ENCODE measurements around the gene PCDHGB5.
"Not testable (repeated sequence)": the region's sequence is repeated elsewhere in the genome, so short reads cannot be mapped to it uniquely, and the experiment has no call there.

PCDHGB5 gene

GRCh38 chr5:141407790-141408505 is 10.2 kb downstream of the PCDHGB5 start, which contains the start of gene PCDHGB6:
TSS of gene PCDHGB6 (plus strand) at chr5:141408021. CDS start at chr5:141408203, 182 bp downstream.
- DNase-seq (ENCODE audit: low read depth), result peak; percentile 67
- peak; percentile 56 for TF ChIP-seq CTCF (IDR thresholded peaks at IDR 0.05; ENCODE audit: low read length, missing control alignments)
- H3K4me3 ChIP-seq (replicated peaks; ENCODE audit: low read depth, low read length), result peak within 1 kb of the TSS; percentile 38

- no peak overlapping the region for H3K4me3 ChIP-seq (replicated peaks; ENCODE audit: low read depth, low read length)
- TF ChIP-seq CTCF (IDR thresholded peaks at IDR 0.05; ENCODE audit: low read length, missing control alignments), result no peak
- DNase-seq (ENCODE audit: low read depth), result no peak
Observed at GRCh38 chr5:141409598-141410306, 12.0 kb downstream of the PCDHGB5 start.

GRCh38 chr5:141411575-141411974 is 13.8 kb downstream of the PCDHGB5 start:
- no peak overlapping the region for H3K4me3 ChIP-seq (replicated peaks; ENCODE audit: low read depth, low read length)
- no peak for TF ChIP-seq CTCF (IDR thresholded peaks at IDR 0.05; ENCODE audit: low read length, missing control alignments)
- no peak for DNase-seq (ENCODE audit: low read depth)

DNA sequence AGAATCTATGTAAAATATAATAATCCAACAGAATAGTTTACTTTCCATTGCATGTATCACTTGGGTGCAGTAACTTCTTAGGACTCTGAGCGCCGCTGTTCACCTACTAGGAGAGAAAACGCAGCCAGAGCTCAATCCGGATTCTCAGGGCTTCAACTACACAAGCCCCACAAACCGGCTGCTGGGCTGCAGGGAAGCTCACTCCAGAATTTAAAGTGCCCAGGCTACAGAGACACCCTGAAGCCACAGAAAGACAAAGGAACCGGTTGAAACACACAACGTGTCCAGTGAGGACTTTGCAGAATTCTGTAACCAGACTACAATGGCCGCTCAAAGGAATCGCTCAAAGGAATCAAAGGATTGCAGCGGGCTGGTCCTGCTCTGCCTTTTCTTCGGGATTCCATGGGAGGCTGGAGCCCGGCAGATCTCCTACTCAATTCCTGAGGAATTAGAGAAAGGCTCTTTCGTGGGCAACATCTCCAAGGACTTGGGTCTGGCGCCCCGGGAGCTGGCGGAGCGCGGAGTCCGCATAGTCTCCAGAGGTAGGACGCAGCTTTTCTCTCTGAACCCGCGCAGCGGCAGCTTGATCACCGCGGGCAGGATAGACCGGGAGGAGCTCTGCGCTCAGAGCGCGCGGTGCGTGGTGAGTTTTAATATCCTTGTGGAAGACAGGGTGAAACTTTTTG is 15.2 kb downstream of the PCDHGB5 start, which contains the start of gene PCDHGA10:
Gene PCDHGA10, plus strand, starts transcription at position 134 of the 686 bp plus-strand sequence. Its CDS starts 189 bp downstream, at position 323.
- TF ChIP-seq CTCF (IDR thresholded peaks at IDR 0.05; ENCODE audit: low read length, missing control alignments), result peak; percentile 75
- peak; percentile 84 for DNase-seq (ENCODE audit: low read depth)
- H3K4me3 ChIP-seq (replicated peaks; ENCODE audit: low read depth, low read length), result peak within 1 kb of the TSS; percentile 58

DNA sequence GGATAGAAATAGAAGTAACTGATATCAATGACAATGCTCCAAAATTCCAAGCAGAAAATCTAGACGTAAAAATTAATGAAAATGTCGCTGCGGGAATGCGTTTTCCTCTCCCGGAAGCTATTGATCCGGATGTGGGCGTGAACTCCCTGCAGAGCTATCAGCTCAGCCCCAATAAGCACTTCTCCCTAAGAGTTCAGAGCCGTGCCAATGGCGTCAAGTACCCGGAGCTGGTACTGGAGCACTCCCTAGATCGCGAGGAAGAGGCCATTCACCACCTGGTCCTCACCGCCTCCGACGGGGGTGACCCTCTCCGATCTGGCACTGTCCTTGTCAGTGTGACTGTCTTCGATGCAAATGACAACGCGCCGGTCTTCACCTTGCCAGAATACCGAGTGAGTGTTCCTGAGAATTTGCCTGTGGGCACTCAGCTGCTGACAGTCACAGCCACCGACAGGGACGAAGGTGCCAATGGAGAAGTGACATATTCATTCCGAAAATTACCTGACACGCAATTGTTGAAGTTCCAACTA is 15.9 kb downstream of the PCDHGB5 start:
- DNase-seq (ENCODE audit: low read depth), result no peak
- TF ChIP-seq CTCF (IDR thresholded peaks at IDR 0.05; ENCODE audit: low read length, missing control alignments), result no peak
- peak overlapping the region; percentile 58 for H3K4me3 ChIP-seq (replicated peaks; ENCODE audit: low read depth, low read length)

- not testable (repeated sequence) for DNase-seq (ENCODE audit: low read depth); H3K4me3 ChIP-seq (replicated peaks; ENCODE audit: low read depth, low read length)
Observed at GRCh38 chr5:141414548-141415274, 17.0 kb downstream of the PCDHGB5 start.

GRCh38 chr5:141415275-141415618 is 17.5 kb downstream of the PCDHGB5 start:
- not testable (repeated sequence) for H3K4me3 ChIP-seq (replicated peaks; ENCODE audit: low read depth, low read length)

More at GRCh38 chr5:141415275-141415618, 17.5 kb downstream of the PCDHGB5 start:
- DNase-seq (ENCODE audit: low read depth), result not testable (repeated sequence)

All from fibroblast of pulmonary artery (primary cell).